Adrenal gland (tissue), 5 donors: ENCODE measurements around the gene SLC26A5.

Source experiments
- POLR2A ChIP-seq, 2 donors: fragments of 450-650 bp; IDR thresholded peaks; one replicate each; pipeline ENCODE4 v1.6.1; 2017; ENCODE audit warnings: antibody characterized with exemption in 2 of 2, mild to moderate bottlenecking in 2 of 2, moderate library complexity in 1 of 2
- TF ChIP-seq, protein P1 (sequence below), 6 experiments: fragments of 450-650 bp in 4 of 6; fragments of 200-600 bp in 2 of 6; sonication (generic) in 1 of 6; IDR thresholded peaks; 1 replicate in 5 of 6; 2 replicates in 1 of 6; pipeline versions ENCODE4 v1.5.1 to v1.8.0; 2016 to 2021; ENCODE audit warnings: antibody characterized with exemption in 6 of 6, mild to moderate bottlenecking in 2 of 6, moderate library complexity in 1 of 6
- donor health status: DM: no; HTN: no; CAD: no.

DNA sequence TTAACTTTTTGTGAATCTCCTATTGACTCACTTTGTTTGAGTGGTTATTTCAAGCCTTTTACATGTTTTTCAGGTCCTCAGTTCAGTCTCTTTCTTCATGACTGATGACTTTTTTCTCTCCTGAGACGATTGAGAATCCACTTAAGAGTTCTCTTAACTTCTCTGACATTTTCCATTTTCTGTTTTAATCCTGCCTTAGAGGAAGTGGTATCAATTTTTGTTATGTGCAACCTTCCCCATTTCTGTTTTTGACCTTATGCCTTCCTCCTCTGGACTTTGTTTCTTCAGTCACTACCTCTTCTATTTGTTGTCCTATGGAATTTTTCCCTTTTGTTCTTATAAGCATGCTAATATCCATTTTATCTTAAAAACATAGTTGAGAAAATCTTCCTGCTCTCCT lies 96.2 kb downstream of the SLC26A5 start:
- TF ChIP-seq, protein P1, sequence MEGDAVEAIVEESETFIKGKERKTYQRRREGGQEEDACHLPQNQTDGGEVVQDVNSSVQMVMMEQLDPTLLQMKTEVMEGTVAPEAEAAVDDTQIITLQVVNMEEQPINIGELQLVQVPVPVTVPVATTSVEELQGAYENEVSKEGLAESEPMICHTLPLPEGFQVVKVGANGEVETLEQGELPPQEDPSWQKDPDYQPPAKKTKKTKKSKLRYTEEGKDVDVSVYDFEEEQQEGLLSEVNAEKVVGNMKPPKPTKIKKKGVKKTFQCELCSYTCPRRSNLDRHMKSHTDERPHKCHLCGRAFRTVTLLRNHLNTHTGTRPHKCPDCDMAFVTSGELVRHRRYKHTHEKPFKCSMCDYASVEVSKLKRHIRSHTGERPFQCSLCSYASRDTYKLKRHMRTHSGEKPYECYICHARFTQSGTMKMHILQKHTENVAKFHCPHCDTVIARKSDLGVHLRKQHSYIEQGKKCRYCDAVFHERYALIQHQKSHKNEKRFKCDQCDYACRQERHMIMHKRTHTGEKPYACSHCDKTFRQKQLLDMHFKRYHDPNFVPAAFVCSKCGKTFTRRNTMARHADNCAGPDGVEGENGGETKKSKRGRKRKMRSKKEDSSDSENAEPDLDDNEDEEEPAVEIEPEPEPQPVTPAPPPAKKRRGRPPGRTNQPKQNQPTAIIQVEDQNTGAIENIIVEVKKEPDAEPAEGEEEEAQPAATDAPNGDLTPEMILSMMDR (IDR thresholded peaks at IDR 0.05): no peak
- no peak for TF ChIP-seq POLR2A (IDR thresholded peaks at IDR 0.05)
